Common myeloid progenitor, CD34-positive (primary cell): ENCODE measurements around the gene PLXNB1.
"Not testable (repeated sequence)": the region's sequence is repeated elsewhere in the genome, so short reads cannot be mapped to it uniquely, and the experiment has no call there.

Experiments used
- CTCF ChIA-PET: fragments of 350-600 bp; sonication (Branson Sonifier 250); formaldehyde crosslinking; loops from one replicate; lab custom pipeline; 2021; ENCODE audit warnings: antibody characterized with exemption; lab: Charles Lee
- POLR2A ChIA-PET: fragments of 350-600 bp; sonication (Branson Sonifier 250); formaldehyde crosslinking; loops from one replicate; lab custom pipeline; 2021; ENCODE audit warnings: antibody characterized with exemption; lab: Charles Lee
- DNase-seq, 3 donors: peaks; one replicate each; pipeline versions ENCODE4 v3.0.0 to v3.0.0-alpha.2; 2013
- H3K27ac ChIP-seq, 2 experiments: 1 replicate in 1 of 2; 2 replicates in 1 of 2; pipeline ENCODE4 v1.7.0; 2013; ENCODE audit warnings: inconsistent platforms in 2 of 2, low read length in 2 of 2, mild to moderate bottlenecking in 2 of 2, low read depth in 1 of 2, moderate library complexity in 1 of 2; ENCODE audit not compliant: severe bottlenecking in 2 of 2, insufficient read depth in 1 of 2, poor library complexity in 1 of 2
- H3K27me3 ChIP-seq, 5 experiments: replicated peaks in 2 of 5; 1 replicate in 3 of 5; 2 replicates in 2 of 5; pipeline versions ENCODE4 v1.6.1 to v1.7.0; 2013; ENCODE audit warnings: low read length in 4 of 5, mild to moderate bottlenecking in 2 of 5, moderate library complexity in 2 of 5, inconsistent platforms in 1 of 5; ENCODE audit not compliant: insufficient read depth in 5 of 5, control insufficient read depth in 4 of 5
- H3K36me3 ChIP-seq, 4 experiments: 1 replicate in 2 of 4; 2 replicates in 2 of 4; pipeline versions ENCODE4 v1.6.1 to v1.7.0; 2013; ENCODE audit warnings: low read length in 3 of 4, control low read depth in 1 of 4, mild to moderate bottlenecking in 1 of 4; ENCODE audit not compliant: control insufficient read depth in 4 of 4, insufficient read depth in 4 of 4
- H3K4me1 ChIP-seq, 4 experiments: 1 replicate in 3 of 4; 2 replicates in 1 of 4; pipeline versions ENCODE4 v1.6.1 to v1.7.1; 2013; ENCODE audit warnings: low read length in 3 of 4, mild to moderate bottlenecking in 3 of 4, control low read depth in 1 of 4, inconsistent platforms in 1 of 4, moderate library complexity in 1 of 4; ENCODE audit not compliant: control insufficient read depth in 4 of 4, insufficient read depth in 4 of 4; ENCODE audit errors: control extremely low read depth in 1 of 4
- H3K4me3 ChIP-seq, 7 experiments: 1 replicate in 4 of 7; 2 replicates in 3 of 7; pipeline versions ENCODE4 v1.5.1 to v1.7.0; 2013; ENCODE audit warnings: mild to moderate bottlenecking in 7 of 7, low read length in 6 of 7, moderate library complexity in 6 of 7, inconsistent platforms in 2 of 7, low read depth in 2 of 7, control low read depth in 1 of 7; ENCODE audit not compliant: insufficient read depth in 4 of 7, control insufficient read depth in 1 of 7; ENCODE audit errors: extremely low read depth in 1 of 7
- H3K9me3 ChIP-seq, 5 experiments: 1 replicate in 4 of 5; 2 replicates in 1 of 5; pipeline versions ENCODE4 v1.6.1 to v1.7.1; 2013; ENCODE audit warnings: low read length in 4 of 5, mild to moderate bottlenecking in 2 of 5, inconsistent platforms in 1 of 5, low read depth in 1 of 5, moderate library complexity in 1 of 5; ENCODE audit not compliant: control insufficient read depth in 4 of 5, insufficient read depth in 2 of 5; ENCODE audit errors: control extremely low read depth in 1 of 5
- WGBS: methylation state at CpG from one replicate; pipeline ENCODE4 v1.1.5; 2013; ENCODE audit not compliant: insufficient coverage; 5-methylcytosine and 5-hydroxymethylcytosine counted together

The PLXNB1 gene

GRCh38 chr3:48464713-48465221 lies 34.9 kb upstream of the PLXNB1 start:
- H3K27me3 ChIP-seq, result no peaks in the 10 kb centered on the region
- peaks cover 0 to 45% (median 38%) of the 10 kb centered on the region in 4 experiments for H3K4me1 ChIP-seq
- CTCF ChIA-PET, result interaction anchor here (1.0 to 1.8 kb wide), 6 partner anchors 9 to 84 kb away, joined by 3 to 7 read pairs (median 4); no protein-coding TSS in a partner anchor
- H3K27ac ChIP-seq, result peak overlapping the region; percentile 95 to 96
- POLR2A ChIA-PET, result interaction anchor here (1.4 kb wide), 1 partner anchor 18 kb away, joined by 3 read pairs; the partner anchor contains the start of gene ATRIP
- no peaks in the 10 kb centered on the region for H3K9me3 ChIP-seq
- no peak overlapping the region for H3K4me3 ChIP-seq
- WGBS, result over 99% methylated on average over 17 of the region's 17 CpGs
- DNase-seq, result no peak
- peaks cover 10 to 74% (median 41%) of the 10 kb centered on the region in 4 experiments for H3K36me3 ChIP-seq

GRCh38 chr3:48463703-48464102 lies 33.8 kb upstream of the PLXNB1 start:
- no peak overlapping the region for H3K4me3 ChIP-seq
- H3K27ac ChIP-seq, result no peak overlapping the region
- no peak for DNase-seq
- peaks cover 17 to 74% (median 40%) of the 10 kb centered on the region in 4 experiments for H3K36me3 ChIP-seq
- peaks cover 0 to 36% (median 34%) of the 10 kb centered on the region in 4 experiments for H3K4me1 ChIP-seq
- H3K27me3 ChIP-seq, result no peaks in the 10 kb centered on the region
- POLR2A ChIA-PET, result interaction anchor here (0.6 to 1.4 kb wide), 2 partner anchors 14 to 17 kb away, joined by 3 to 4 read pairs; partner anchors contain the start of gene ATRIP
- CTCF ChIA-PET, result interaction anchor here (0.7 to 2.1 kb wide), 11 partner anchors 9 to 85 kb away, joined by 3 to 7 read pairs (median 3); no protein-coding TSS in a partner anchor
- WGBS, result 85% methylated on average over 9 of the region's 9 CpGs
- H3K9me3 ChIP-seq, result no peaks in the 10 kb centered on the region

- H3K36me3 ChIP-seq, result peaks cover 17 to 64% (median 36%) of the 10 kb centered on the region in 4 experiments
- DNase-seq, H3K9me3 ChIP-seq, POLR2A ChIA-PET, H3K4me3 ChIP-seq, H3K27ac ChIP-seq, H3K27me3 ChIP-seq: not testable (repeated sequence)
- WGBS, result 100% methylated on average over 5 of the region's 7 CpGs
- CTCF ChIA-PET, result interaction anchor here (1.0 to 1.6 kb wide), 4 partner anchors 28 to 87 kb away, joined by 3 read pairs; no protein-coding TSS in a partner anchor
- H3K4me1 ChIP-seq, result peaks cover 0 to 20% (median 18%) of the 10 kb centered on the region in 4 experiments
Observed at GRCh38 chr3:48461767-48462166, 31.9 kb upstream of the PLXNB1 start.

GRCh38 chr3:48460517-48460902 lies 30.6 kb upstream of the PLXNB1 start:
- no peak for DNase-seq
- H3K36me3 ChIP-seq, result peaks cover 20 to 71% (median 41%) of the 10 kb centered on the region in 4 experiments
- H3K27ac ChIP-seq, result no peak overlapping the region
- 80% methylated on average over 3 of the region's 3 CpGs for WGBS
- POLR2A ChIA-PET, result no interaction called here
- no peaks in the 10 kb centered on the region for H3K27me3 ChIP-seq
- no peaks in the 10 kb centered on the region for H3K9me3 ChIP-seq
- H3K4me1 ChIP-seq, result peaks cover 0 to 8% (median 6%) of the 10 kb centered on the region in 4 experiments
- CTCF ChIA-PET, result interaction anchor here (1.1 kb wide), 1 partner anchor 88 kb away, joined by 3 read pairs; no protein-coding TSS in a partner anchor
- no peak overlapping the region for H3K4me3 ChIP-seq

GRCh38 chr3:48459773-48460516 lies 30.1 kb upstream of the PLXNB1 start:
- WGBS, result 100% methylated on average over 6 of the region's 7 CpGs
- no peaks in the 10 kb centered on the region for H3K9me3 ChIP-seq
- H3K27me3 ChIP-seq, result no peaks in the 10 kb centered on the region
- H3K27ac ChIP-seq, result no peak overlapping the region
- peaks cover 23 to 73% (median 46%) of the 10 kb centered on the region in 4 experiments for H3K36me3 ChIP-seq
- no peak overlapping the region for H3K4me3 ChIP-seq
- ChIA-PET CTCF (interaction anchor here (1.3 to 1.4 kb wide), 2 partner anchors 9 to 27 kb away, joined by 3 read pairs; no protein-coding TSS in a partner anchor), POLR2A (no interaction called here)
- DNase-seq, result no peak
- H3K4me1 ChIP-seq, result peaks cover 0 to 3% (median under 1%) of the 10 kb centered on the region in 4 experiments

- Histone ChIP-seq H3K27me3 (no peaks in the 10 kb centered on the region), H3K4me3 (no peak overlapping the region), H3K9me3 (no peaks in the 10 kb centered on the region), H3K27ac (no peak overlapping the region), H3K36me3 (peaks cover 23 to 72% (median 46%) of the 10 kb centered on the region in 4 experiments), H3K4me1 (no peaks in the 10 kb centered on the region)
- ChIA-PET CTCF (interaction anchor here (1.3 to 2.2 kb wide), 4 partner anchors 9 to 26 kb away, joined by 3 to 9 read pairs (median 4); no protein-coding TSS in a partner anchor), POLR2A (interaction anchor here (0.6 kb wide), 1 partner anchor 9 kb away, joined by 5 read pairs; no protein-coding TSS in a partner anchor)
- WGBS, result 98% methylated on average over 3 of the region's 3 CpGs
- DNase-seq, result no peak
Observed at GRCh38 chr3:48459331-48459730, 29.4 kb upstream of the PLXNB1 start.
